B cell (primary cell): Measurements from ENCODE around the gene IDNK.

Experiments used
- CTCF ChIP-seq: fragments of 200-600 bp; IDR thresholded peaks from one replicate; pipeline ENCODE4 v1.8.0; 2022; ENCODE audit warnings: antibody characterized with exemption, mild to moderate bottlenecking
- EZH2 ChIP-seq: IDR thresholded peaks from 2 replicates; pipeline ENCODE4 v1.6.1; 2012; ENCODE audit warnings: borderline replicate concordance, low read depth, mild to moderate bottlenecking, moderate library complexity, low read length; ENCODE audit not compliant: insufficient read depth, poor library complexity, severe bottlenecking

GRCh38 chr9:83646500-83647239, 23.7 kb downstream of the IDNK start:
- TF ChIP-seq CTCF (no peak), EZH2 (no peak)
